ENCODE data around the gene HOXC5. TPM values are rescaled to one million over a fixed set of nuclear protein-coding genes. Genes with fewer than 3 reads are reported as not detected.
A peak's percentile ranks its signal among the peaks of the same experiment; 100 is the strongest.

The HOXC5 gene
- total RNA-seq, 1 experiment from 2014 or later = not detected

GRCh38 chr12:54033980-54034784 is 1.3 kb downstream of the HOXC5 start:
- H3K9me3 Mint-ChIP-seq (ENCODE audit: low read depth, unreplicated experiment) = no peaks in the 10 kb centered on the region
- no peak for DNase-seq
- peak overlapping the region; percentile 83 for H3K4me3 Mint-ChIP-seq (ENCODE audit: low read depth, unreplicated experiment)
- H3K27me3 Mint-ChIP-seq (ENCODE audit: unreplicated experiment) = peaks cover 99% of the 10 kb centered on the region
- H3K27ac Mint-ChIP-seq (ENCODE audit: unreplicated experiment) = no peak overlapping the region
- TF ChIP-seq CTCF (IDR thresholded peaks at IDR 0.05; ENCODE audit: unreplicated experiment) = no peak
- peaks cover 14% of the 10 kb centered on the region for H3K4me1 Mint-ChIP-seq (ENCODE audit: low read depth, unreplicated experiment)
- CTCF ChIA-PET = no interaction called here
- no TSS peak for BruUV-seq (replicated peaks)
- H3K36me3 Mint-ChIP-seq (ENCODE audit: insufficient read depth, unreplicated experiment) = peaks cover 12% of the 10 kb centered on the region
- intact Hi-C loops (cut with micrococcal nuclease; ENCODE audit: unreplicated experiment) = no loop called here

DNA sequence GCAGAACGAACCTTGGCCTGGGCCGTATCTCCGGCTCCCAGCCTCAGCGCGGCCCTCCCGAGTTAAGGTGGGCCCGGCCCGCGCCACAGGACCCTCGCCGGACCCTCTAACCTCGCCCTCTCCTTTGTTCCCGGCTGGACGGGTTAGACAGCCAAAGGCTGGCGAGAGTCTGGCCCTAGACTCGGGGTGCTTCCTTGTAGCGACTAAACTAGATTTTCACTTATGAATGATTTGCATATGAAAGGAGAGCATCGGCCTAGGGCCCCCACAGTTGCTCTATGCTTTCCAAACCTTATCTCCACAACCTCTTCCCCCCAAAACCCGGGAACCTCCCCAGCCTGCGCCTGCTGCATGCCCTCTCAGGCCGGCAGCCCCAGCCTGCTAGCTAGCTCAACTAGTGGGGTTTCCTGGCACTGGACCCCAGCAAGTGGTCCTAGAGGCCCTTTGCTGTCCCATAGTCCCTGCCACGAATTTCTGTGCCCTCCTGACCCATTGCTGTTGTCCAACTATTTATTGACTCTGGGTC is 2.0 kb downstream of the HOXC5 start:
- peaks cover 99% of the 10 kb centered on the region for H3K27me3 Mint-ChIP-seq (ENCODE audit: unreplicated experiment)
- intact Hi-C loops (cut with micrococcal nuclease; ENCODE audit: unreplicated experiment) = no loop called here
- TF ChIP-seq CTCF (IDR thresholded peaks at IDR 0.05; ENCODE audit: unreplicated experiment) = no peak
- H3K36me3 Mint-ChIP-seq (ENCODE audit: insufficient read depth, unreplicated experiment) = peaks cover 12% of the 10 kb centered on the region
- peak overlapping the region; percentile 27 for H3K4me3 Mint-ChIP-seq (ENCODE audit: low read depth, unreplicated experiment)
- no TSS peak for BruUV-seq (replicated peaks)
- DNase-seq = no peak
- H3K9me3 Mint-ChIP-seq (ENCODE audit: low read depth, unreplicated experiment) = no peaks in the 10 kb centered on the region
- CTCF ChIA-PET = no interaction called here
- peaks cover 14% of the 10 kb centered on the region for H3K4me1 Mint-ChIP-seq (ENCODE audit: low read depth, unreplicated experiment)
- H3K27ac Mint-ChIP-seq (ENCODE audit: unreplicated experiment) = no peak overlapping the region

- H3K9me3 Mint-ChIP-seq (ENCODE audit: low read depth, unreplicated experiment) = no peaks in the 10 kb centered on the region
- CTCF ChIA-PET = interaction anchor here (1.7 kb wide), 1 partner anchor 17 kb away, joined by 4 read pairs; no protein-coding TSS in a partner anchor
- no peak overlapping the region for H3K4me3 Mint-ChIP-seq (ENCODE audit: low read depth, unreplicated experiment)
- no peak for DNase-seq
- no TSS peak for BruUV-seq (replicated peaks)
- peaks cover 14% of the 10 kb centered on the region for H3K4me1 Mint-ChIP-seq (ENCODE audit: low read depth, unreplicated experiment)
- H3K36me3 Mint-ChIP-seq (ENCODE audit: insufficient read depth, unreplicated experiment) = peaks cover 12% of the 10 kb centered on the region
- no peak for TF ChIP-seq CTCF (IDR thresholded peaks at IDR 0.05; ENCODE audit: unreplicated experiment)
- peaks cover 99% of the 10 kb centered on the region for H3K27me3 Mint-ChIP-seq (ENCODE audit: unreplicated experiment)
- H3K27ac Mint-ChIP-seq (ENCODE audit: unreplicated experiment) = no peak overlapping the region
- intact Hi-C loops (cut with micrococcal nuclease; ENCODE audit: unreplicated experiment) = no loop called here
These were observed 2.9 kb downstream of the HOXC5 start for GRCh38 chr12:54035568-54036264.

DNA sequence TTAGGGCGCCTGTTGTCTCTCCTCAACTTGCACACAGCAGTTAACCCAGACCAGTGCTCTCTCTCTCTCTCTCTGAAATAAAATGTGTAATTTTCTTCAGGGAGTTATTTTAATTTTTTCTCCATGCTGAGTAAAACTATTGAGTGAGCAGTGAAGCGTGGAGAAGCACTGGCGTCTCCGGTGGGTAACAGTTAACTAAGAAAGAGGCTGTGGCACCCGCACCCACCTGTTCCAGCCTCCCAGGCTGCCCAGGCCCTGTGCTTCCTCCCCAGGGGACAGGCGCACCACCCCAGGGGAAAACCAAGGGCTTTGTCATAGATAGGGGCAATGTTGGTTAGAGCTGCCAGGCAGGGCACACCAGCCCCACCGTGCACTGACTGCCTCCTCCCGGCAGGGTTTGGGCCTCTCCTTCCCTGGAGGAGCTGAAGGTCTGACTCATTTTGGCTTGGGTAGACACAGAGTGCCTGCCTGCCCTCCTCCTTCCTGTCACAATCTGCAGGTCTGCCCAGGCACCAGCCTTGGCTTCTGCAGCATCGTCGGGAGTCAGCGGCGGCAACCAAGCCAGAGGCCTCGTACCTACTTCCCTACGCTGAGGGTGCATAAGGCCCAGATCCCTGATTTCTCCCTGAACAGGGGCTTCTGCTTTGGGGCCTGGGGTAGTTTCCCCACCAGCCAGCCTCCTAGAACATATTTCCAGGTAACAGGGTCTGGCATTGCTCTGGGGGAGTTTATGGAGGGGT is 3.9 kb downstream of the HOXC5 start:
- no TSS peak for BruUV-seq (replicated peaks)
- no peaks in the 10 kb centered on the region for H3K9me3 Mint-ChIP-seq (ENCODE audit: low read depth, unreplicated experiment)
- intact Hi-C loops (cut with micrococcal nuclease; ENCODE audit: unreplicated experiment) = no loop called here
- peaks cover 14% of the 10 kb centered on the region for H3K4me1 Mint-ChIP-seq (ENCODE audit: low read depth, unreplicated experiment)
- CTCF ChIA-PET = interaction anchor here (0.9 to 1.7 kb wide), 3 partner anchors 16 to 154 kb away, joined by 3 to 4 read pairs (median 4); no protein-coding TSS in a partner anchor
- peaks cover 99% of the 10 kb centered on the region for H3K27me3 Mint-ChIP-seq (ENCODE audit: unreplicated experiment)
- H3K4me3 Mint-ChIP-seq (ENCODE audit: low read depth, unreplicated experiment) = no peak overlapping the region
- peak; percentile 26 for DNase-seq
- TF ChIP-seq CTCF (IDR thresholded peaks at IDR 0.05; ENCODE audit: unreplicated experiment) = no peak
- no peak overlapping the region for H3K27ac Mint-ChIP-seq (ENCODE audit: unreplicated experiment)
- H3K36me3 Mint-ChIP-seq (ENCODE audit: insufficient read depth, unreplicated experiment) = peaks cover 12% of the 10 kb centered on the region
